ENCODE results near the gene OLFML2A.

OLFML2A gene

GRCh38 chr9:124766326-124766725 is 10.6 kb upstream of the OLFML2A start:
- Histone ChIP-seq H3K4me3 (replicated peaks; ENCODE audit: insufficient read depth, low read length) (no peak overlapping the region), H3K27me3 (ENCODE audit: insufficient read depth, poor library complexity, severe bottlenecking) (no peaks in the 10 kb centered on the region), H3K27ac (replicated peaks) (no peak overlapping the region)
- DNase-seq (ENCODE audit: low read depth in 1 of 2, low spot score in 1 of 2) = no peak
- TF ChIP-seq SPI1 (IDR thresholded peaks at IDR 0.05; ENCODE audit: borderline replicate concordance, low read depth) (no peak), CTCF (IDR thresholded peaks at IDR 0.05; ENCODE audit: insufficient read depth, low read length) (no peak), POLR2AphosphoS5 (IDR thresholded peaks at IDR 0.05; ENCODE audit: low read depth) (no peak), GABPA (IDR thresholded peaks at IDR 0.05; ENCODE audit: low read depth) (no peak), REST (IDR thresholded peaks at IDR 0.05; ENCODE audit: insufficient replicate concordance, low read depth) (no peak)

GRCh38 chr9:124766815-124767554 is 9.9 kb upstream of the OLFML2A start:
- DNase-seq (ENCODE audit: low read depth in 1 of 2, low spot score in 1 of 2) = peak in 1 of 2 experiments; percentile 42
- TF ChIP-seq SPI1 (IDR thresholded peaks at IDR 0.05; ENCODE audit: borderline replicate concordance, low read depth) (no peak), REST (IDR thresholded peaks at IDR 0.05; ENCODE audit: insufficient replicate concordance, low read depth) (no peak), CTCF (IDR thresholded peaks at IDR 0.05; ENCODE audit: insufficient read depth, low read length) (peak; percentile 22), GABPA (IDR thresholded peaks at IDR 0.05; ENCODE audit: low read depth) (no peak), POLR2AphosphoS5 (IDR thresholded peaks at IDR 0.05; ENCODE audit: low read depth) (no peak)
- Histone ChIP-seq H3K4me3 (replicated peaks; ENCODE audit: insufficient read depth, low read length) (no peak overlapping the region), H3K27ac (replicated peaks) (no peak overlapping the region), H3K27me3 (ENCODE audit: insufficient read depth, poor library complexity, severe bottlenecking) (no peaks in the 10 kb centered on the region)

GRCh38 chr9:124767821-124768220 is 9.1 kb upstream of the OLFML2A start:
- TF ChIP-seq REST (IDR thresholded peaks at IDR 0.05; ENCODE audit: insufficient replicate concordance, low read depth) = no peak
- TF ChIP-seq SPI1 (IDR thresholded peaks at IDR 0.05; ENCODE audit: borderline replicate concordance, low read depth) = peak; percentile 71
- TF ChIP-seq CTCF (IDR thresholded peaks at IDR 0.05; ENCODE audit: insufficient read depth, low read length) = no peak
- no peak for DNase-seq (ENCODE audit: low read depth in 1 of 2, low spot score in 1 of 2)
- Histone ChIP-seq H3K4me3 (replicated peaks; ENCODE audit: insufficient read depth, low read length) (no peak overlapping the region), H3K27ac (replicated peaks) (no peak overlapping the region), H3K27me3 (ENCODE audit: insufficient read depth, poor library complexity, severe bottlenecking) (no peaks in the 10 kb centered on the region)

Data from HL-60 (cell line).